C4-2B (cell line): Measurements from ENCODE around the gene TGFBR3.

Experiments
- ZFX ChIP-seq: fragments of 450-650 bp; IDR thresholded peaks from 2 replicates; pipeline ENCODE4 v1.6.1; 2017
- TF ChIP-seq, protein P1 (sequence below): fragments of 450-650 bp; conservative IDR thresholded peaks from 2 replicates; pipeline ENCODE4 v1.5.1; 2017; ENCODE audit warnings: mild to moderate bottlenecking

DNA sequence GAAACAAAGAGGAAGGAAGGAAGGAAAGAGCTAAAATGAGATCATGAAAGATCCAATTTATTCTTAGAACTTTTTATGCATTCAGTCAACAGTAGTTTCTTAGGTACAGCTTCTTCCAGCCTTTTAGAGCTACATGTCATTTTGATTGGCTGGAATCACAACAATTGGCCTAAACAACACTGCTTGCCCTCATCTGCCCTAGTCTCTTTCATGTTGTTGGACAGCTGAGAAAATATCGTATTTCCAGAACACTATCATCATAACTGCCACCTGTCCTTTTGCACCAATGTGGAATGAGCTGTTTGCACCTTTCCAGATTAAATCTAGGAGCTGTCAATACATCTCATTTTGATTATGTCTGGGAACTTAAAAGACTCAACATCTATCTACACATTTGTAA, 161.7 kb downstream of the TGFBR3 start:
- TF ChIP-seq, protein P1, sequence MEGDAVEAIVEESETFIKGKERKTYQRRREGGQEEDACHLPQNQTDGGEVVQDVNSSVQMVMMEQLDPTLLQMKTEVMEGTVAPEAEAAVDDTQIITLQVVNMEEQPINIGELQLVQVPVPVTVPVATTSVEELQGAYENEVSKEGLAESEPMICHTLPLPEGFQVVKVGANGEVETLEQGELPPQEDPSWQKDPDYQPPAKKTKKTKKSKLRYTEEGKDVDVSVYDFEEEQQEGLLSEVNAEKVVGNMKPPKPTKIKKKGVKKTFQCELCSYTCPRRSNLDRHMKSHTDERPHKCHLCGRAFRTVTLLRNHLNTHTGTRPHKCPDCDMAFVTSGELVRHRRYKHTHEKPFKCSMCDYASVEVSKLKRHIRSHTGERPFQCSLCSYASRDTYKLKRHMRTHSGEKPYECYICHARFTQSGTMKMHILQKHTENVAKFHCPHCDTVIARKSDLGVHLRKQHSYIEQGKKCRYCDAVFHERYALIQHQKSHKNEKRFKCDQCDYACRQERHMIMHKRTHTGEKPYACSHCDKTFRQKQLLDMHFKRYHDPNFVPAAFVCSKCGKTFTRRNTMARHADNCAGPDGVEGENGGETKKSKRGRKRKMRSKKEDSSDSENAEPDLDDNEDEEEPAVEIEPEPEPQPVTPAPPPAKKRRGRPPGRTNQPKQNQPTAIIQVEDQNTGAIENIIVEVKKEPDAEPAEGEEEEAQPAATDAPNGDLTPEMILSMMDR, result no peak
- no peak for TF ChIP-seq ZFX
